Endothelial cell of umbilical vein (primary cell): ENCODE measurements around the gene GTF2IRD1.

Experiments
- EZH2 ChIP-seq: IDR thresholded peaks from 2 replicates; pipeline ENCODE4 v1.6.1; 2012; ENCODE audit warnings: borderline replicate concordance, low read depth, mild to moderate bottlenecking, moderate library complexity, low read length, inconsistent platforms; ENCODE audit not compliant: severe bottlenecking
- POLR2AphosphoS5 ChIP-seq: IDR thresholded peaks from 2 replicates; pipeline ENCODE4 v1.6.1; 2012; ENCODE audit warnings: low read depth, mild to moderate bottlenecking, control low read depth, low read length, moderate library complexity; ENCODE audit not compliant: insufficient read depth
- TF ChIP-seq, protein P1 (sequence below), 2 donors: IDR thresholded peaks; 1 replicate in 1 of 2; 2 replicates in 1 of 2; pipeline ENCODE4 v1.5.1; 2011; ENCODE audit warnings: low read length in 2 of 2, mild to moderate bottlenecking in 2 of 2, moderate library complexity in 2 of 2, control low read depth in 1 of 2, inconsistent platforms in 1 of 2, low read depth in 1 of 2; ENCODE audit not compliant: insufficient read depth in 1 of 2; ENCODE audit errors: extremely low read depth in 1 of 2

DNA sequence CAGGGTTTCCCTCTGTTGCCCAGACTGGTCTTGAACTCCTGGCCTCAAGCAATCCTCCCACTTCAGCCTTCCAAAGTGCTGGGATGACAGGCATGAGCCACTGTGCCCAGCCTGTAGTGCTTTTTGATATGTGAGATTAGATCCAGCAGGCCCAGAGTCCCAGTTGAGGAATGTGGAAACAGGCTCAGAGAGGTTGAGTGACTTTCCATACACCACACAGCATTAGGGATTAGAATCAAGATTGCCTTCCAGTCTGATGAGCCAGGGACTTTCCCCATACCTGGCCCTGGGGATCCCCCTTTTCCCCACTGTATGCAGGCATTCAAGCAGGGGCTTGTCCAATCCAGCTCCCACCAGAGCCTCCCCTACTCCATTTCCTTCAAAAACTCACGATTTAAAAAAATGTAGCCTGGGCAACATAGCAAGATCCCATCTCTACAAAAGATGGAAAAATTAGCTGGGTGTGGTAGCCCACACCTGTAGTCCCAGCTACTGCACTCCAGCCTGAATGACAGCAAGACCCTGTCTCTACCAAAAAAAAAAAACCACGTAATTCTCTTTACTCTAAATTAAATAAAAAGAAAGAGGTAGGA lies 128.8 kb downstream of the GTF2IRD1 start:
- TF ChIP-seq, protein P1, sequence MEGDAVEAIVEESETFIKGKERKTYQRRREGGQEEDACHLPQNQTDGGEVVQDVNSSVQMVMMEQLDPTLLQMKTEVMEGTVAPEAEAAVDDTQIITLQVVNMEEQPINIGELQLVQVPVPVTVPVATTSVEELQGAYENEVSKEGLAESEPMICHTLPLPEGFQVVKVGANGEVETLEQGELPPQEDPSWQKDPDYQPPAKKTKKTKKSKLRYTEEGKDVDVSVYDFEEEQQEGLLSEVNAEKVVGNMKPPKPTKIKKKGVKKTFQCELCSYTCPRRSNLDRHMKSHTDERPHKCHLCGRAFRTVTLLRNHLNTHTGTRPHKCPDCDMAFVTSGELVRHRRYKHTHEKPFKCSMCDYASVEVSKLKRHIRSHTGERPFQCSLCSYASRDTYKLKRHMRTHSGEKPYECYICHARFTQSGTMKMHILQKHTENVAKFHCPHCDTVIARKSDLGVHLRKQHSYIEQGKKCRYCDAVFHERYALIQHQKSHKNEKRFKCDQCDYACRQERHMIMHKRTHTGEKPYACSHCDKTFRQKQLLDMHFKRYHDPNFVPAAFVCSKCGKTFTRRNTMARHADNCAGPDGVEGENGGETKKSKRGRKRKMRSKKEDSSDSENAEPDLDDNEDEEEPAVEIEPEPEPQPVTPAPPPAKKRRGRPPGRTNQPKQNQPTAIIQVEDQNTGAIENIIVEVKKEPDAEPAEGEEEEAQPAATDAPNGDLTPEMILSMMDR (IDR thresholded peaks at IDR 0.05; ENCODE audit: extremely low read depth in 1 of 2, insufficient read depth in 1 of 2, low read depth in 1 of 2, low read length in 2 of 2) = no peak
- no peak for TF ChIP-seq EZH2
- no peak for TF ChIP-seq POLR2AphosphoS5
